NCI-H82 treated with DMSO at 0.1 percent for 48 hours (cell line): Measurements from ENCODE around the gene SRD5A1.

ENCODE experiments used
- DNase-seq: peaks from one replicate; lab custom pipeline; 2025; ENCODE audit not compliant: unreplicated experiment; lab: John Stamatoyannopoulos, UW

SRD5A1 gene

GRCh38 chr5:6711409-6712141, 78.3 kb downstream of the SRD5A1 start:
- DNase-seq, result no peak

DNA sequence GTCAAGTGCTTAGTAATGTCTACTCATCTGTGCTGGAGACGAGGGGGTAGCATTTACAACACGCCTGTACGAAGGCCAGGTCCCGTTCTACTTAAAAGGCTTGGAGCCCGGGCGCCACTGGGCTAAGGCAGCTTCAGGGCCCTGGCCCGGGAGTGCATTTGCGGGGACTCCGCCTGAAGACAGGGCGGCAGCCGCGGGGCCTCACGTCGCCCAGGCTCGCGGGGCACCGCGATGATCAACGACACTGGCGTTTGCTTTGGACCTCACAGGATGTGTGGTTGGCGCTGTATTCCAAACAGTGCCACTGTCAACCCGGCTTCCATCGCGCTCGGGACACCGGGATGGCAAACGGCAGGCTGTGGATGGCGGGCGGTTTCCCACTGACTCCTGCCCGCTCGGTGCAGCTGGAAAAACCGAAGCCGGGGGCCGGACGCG, 78.9 kb downstream of the SRD5A1 start:
- DNase-seq, result peak; percentile 6

DNA sequence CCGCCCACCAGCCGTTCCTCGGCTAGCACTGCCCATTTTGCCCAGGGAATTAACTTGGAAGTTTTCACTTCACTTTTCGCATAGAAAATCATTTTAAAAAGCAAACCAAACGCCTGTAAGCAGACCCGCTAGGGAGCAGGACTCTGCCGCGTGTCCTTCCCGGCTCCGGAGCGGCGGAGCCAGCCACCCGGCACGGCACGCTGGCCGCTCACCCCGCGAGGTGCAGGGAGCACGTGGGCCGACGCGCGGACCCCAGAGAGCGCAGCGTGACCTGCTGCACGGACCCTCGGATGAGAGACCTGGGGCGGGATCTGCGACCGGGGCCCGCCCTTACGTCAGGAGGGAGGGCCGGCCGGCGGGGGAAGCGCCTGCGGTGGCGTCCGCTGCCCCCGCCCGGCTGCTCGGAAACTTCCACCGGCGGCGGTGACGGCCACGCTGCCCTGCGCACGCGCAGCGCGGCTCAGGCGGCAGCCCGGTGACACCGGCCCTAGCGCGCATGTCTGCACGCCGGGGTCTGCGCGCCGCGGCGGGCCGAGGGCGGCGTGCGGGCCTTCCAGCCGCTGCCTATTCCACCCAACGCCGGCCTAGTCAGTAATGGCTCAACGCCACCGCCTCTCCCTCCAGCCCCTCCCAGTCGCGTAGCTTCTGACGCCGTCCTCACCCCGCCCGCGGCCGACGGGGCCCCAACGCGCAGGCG, 79.5 kb downstream of the SRD5A1 start:
- DNase-seq, result peak; percentile 80

GRCh38 chr5:6713274-6714225, 80.3 kb downstream of the SRD5A1 start, which contains the start of gene TENT4A:
Gene TENT4A, plus strand, starts transcription at chr5:6713432. Its CDS starts 552 bp downstream, at chr5:6713984.
- DNase-seq, result no peak

- DNase-seq, result no peak
Measured at GRCh38 chr5:6714226-6715041, 81.2 kb downstream of the SRD5A1 start.

DNA sequence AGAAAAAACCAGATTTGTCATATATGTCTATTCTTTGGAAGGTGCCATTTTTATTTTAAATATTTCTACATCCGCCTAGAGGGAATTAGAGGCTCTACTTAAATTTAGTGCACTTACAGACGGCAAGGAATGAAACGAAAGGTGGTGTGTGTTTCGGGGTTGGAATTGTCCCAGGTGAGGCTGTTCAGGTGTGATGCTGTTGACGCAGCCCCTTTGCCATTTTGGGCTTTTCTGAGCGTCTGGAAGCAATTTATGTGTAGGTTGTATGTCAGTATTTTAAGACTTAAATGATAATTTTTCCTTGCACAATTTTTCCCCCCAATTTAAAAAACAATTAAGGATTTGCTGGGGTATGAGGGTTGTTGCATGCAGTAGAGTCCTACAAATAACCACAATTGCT, 82.0 kb downstream of the SRD5A1 start:
- no peak for DNase-seq

GRCh38 chr5:6715758-6716628, 82.8 kb downstream of the SRD5A1 start:
- DNase-seq, result no peak

GRCh38 chr5:6716629-6717149, 83.4 kb downstream of the SRD5A1 start:
- no peak for DNase-seq

DNA sequence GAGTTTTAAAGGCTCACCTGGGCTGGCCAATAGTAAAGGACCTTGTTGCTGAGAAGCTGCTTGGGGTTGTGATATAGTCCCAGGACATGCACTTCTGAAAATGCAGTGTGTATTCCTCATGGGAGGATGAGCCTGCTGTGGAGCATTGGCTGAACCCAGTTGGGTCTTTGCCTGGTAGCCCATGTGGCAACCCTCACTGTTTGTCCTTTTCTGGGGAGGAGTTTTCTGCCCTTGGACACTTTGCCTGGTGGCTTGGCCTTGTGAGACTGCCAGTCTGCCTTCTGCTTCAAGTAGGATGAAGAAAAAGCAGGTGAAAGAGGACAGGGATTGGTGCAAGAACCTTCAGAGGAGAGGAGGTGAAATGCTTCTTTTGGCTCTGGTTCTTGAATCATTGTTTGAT, 84.0 kb downstream of the SRD5A1 start:
- DNase-seq, result no peak

DNA sequence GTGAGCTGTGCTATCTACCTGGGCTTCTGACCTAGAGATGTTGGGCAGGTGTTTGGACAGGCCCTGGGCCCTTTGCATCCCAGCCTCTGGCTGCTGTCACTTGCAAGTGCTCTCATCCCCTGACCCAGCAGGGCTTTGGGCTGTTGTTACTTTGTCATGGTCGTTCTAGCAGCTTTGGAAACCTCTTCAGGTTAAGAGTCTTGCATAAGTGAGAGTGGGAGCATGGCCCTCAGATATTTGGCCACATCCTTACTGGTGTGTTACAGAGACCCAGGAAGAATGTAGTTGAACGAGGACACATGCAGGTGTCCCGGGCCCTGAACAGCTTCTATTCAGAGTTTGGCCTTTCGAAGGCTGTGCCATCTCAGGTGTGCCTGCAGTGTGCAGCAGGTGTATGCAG, 84.4 kb downstream of the SRD5A1 start:
- no peak for DNase-seq

DNA sequence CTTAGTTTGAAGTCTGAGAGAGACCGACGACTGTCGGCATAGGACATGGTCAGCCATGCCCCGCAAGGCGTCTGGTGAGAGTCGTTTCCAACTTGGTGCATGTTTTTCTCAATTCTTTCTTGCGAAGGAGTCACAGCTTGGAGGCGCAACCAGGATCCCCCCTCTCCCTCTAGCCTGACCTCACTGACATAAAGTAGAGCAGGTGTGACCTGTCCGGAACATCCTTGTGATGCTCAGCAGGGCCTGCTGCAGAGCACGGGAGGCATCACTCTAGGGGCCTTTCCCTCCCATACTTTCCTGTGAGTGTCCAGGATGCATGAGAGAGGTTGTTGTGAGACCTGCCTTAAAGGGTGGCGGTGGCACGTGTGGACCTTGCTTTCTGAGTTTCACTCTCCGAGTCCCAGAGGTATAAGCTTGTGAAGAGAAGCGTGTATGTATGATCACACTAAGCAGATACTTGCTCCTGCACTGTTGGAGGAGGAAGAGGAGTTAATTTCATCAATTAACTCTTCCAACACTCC, 85.0 kb downstream of the SRD5A1 start:
- no peak for DNase-seq

DNA sequence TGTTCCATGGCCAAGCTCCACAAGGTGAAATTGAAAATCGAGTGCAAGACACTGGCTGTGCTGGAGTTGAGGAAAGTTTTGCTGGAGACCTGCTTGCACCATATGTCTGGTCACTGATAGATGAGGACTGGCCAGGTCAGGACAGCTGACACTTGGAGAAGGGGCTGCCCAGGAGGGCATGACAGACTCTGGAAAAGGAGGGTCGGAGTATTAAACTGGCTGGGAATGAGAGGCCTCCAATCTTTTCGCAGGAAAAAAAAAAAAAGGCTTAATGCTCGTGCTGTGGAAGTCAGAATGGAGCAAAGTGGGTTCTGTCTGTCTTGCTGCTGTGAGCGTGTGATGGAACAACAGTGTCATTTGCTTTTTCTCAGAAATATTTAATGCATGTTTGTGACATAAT, 85.5 kb downstream of the SRD5A1 start:
- no peak for DNase-seq

DNA sequence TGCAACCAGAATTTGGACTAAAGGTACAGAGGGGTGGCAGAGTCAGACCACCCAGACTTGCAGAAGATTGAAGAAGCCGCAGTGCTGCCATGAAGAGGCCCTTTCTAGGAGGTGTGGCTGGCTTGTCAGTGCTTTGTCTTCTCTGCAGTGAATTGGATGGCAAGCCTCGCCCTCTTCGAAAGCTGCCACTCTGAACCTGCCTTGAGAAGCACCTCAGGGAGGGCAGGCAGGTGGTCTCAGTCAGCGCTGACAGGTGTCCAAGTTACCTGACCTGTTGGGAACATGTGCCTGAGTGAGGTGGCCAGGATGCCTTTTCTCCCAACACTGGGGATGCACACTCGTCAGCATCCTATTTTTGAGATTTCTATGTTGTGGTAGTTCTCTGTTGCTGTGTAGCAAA, 86.2 kb downstream of the SRD5A1 start:
- DNase-seq, result no peak

DNA sequence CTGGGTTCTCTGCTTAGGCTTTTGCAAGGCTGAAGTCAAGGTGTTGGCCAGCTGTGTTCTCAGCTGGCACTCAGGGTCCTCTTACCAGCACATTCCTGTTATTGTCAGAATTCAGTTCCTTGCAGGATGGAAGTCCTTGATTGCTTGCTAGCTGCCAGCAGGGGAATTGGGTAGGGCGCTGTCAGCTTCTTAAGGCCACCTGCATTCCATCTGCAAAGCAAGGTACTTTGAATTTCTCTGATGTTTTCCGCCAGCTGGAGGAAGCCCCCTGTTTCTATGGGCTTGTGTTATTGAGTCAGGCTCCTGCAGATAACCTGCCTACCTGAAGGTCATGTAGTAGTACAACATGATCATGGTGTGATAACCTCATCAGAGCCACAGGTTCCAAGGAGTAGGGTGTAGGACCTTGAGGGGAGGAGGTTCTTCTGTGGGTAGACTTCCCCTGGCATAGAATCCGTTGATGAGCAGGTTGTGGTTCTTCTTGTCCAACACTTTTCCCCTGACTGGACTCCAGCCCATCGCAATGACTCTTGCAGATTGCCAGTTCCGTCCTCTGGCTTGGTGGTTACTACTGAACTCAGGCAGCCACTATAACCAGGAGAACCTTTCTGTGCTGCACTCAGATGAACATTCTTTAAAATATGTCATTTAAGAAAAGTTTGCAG, 86.8 kb downstream of the SRD5A1 start:
- DNase-seq, result no peak

DNA sequence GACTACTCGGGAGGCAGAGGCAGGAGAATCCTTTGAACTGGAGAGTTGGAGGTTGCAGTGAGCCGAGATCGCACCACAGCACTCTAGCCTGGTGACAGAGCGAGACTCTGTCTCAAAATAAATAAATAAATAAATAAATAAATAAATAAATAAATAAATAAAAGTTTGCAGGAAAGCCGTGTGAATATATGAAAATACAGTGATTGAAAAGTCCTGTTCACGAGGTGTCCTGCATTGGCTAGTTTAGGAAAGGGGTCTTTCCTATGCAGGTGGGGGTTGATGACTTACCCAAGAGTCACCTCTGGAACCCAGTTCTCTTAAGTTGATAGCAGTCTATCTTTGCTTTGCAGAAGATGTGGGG, 87.3 kb downstream of the SRD5A1 start:
- DNase-seq, result no peak

DNA sequence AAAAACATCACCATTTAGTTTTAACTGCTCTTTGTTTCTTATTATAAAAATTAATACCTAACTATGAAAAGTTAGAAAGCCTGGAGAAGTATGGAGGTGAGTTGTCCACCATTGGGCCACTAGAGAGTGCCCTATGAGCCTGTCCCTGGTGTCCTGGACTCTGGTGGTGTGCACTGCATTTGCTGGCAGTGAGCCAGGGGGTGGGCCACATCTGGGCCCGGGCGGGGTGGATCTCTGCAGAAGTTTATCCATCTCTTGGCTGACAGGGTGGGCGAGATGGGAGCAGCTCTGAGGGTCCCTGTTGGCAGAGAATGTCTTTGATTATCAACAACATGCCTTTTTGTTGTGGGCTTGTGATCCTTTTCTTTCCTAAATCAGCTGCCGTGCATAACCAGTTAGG, 88.2 kb downstream of the SRD5A1 start:
- no peak for DNase-seq

- DNase-seq, result no peak
Measured at GRCh38 chr5:6722015-6722414, 88.8 kb downstream of the SRD5A1 start.

- no peak for DNase-seq
Measured at GRCh38 chr5:6723122-6723815, 90.0 kb downstream of the SRD5A1 start.
